HUES64 (cell line): ENCODE results near the gene PARG.
"Not testable (repeated sequence)": the region's sequence is repeated elsewhere in the genome, so short reads cannot be mapped to it uniquely, and the experiment has no call there.

Source experiments
- H3K27ac ChIP-seq: 2 replicates; pipeline ENCODE4 v1.7.0; 2013; ENCODE audit warnings: low read depth, low read length, inconsistent platforms
- H3K27me3 ChIP-seq: 2 replicates; pipeline ENCODE4 v1.6.1; 2013; ENCODE audit warnings: mild to moderate bottlenecking, low read length; ENCODE audit not compliant: insufficient read depth
- H3K36me3 ChIP-seq: 2 replicates; pipeline ENCODE4 v1.6.1; 2013; ENCODE audit warnings: mild to moderate bottlenecking, low read length; ENCODE audit not compliant: insufficient read depth
- H3K4me1 ChIP-seq: 2 replicates; pipeline ENCODE4 v1.6.1; 2013; ENCODE audit warnings: mild to moderate bottlenecking, low read length, moderate library complexity; ENCODE audit not compliant: insufficient read depth
- H3K4me3 ChIP-seq: 2 replicates; pipeline ENCODE4 v1.5.1; 2013; ENCODE audit warnings: mild to moderate bottlenecking, low read length, moderate library complexity
- H3K9ac ChIP-seq: 2 replicates; pipeline ENCODE4 v1.6.1; 2013; ENCODE audit warnings: mild to moderate bottlenecking, low read depth, low read length
- H3K9me3 ChIP-seq: 2 replicates; pipeline ENCODE4 v1.6.1; 2013; ENCODE audit warnings: low read depth, low read length; ENCODE audit not compliant: insufficient read depth
- WGBS: fragments of 150-250, 120-280 bp; methylation state at CpG from one replicate; pipeline ENCODE4 v1.1.7; 2013; ENCODE audit warnings: missing lambda C conversion rate; 5-methylcytosine and 5-hydroxymethylcytosine counted together

The PARG gene

GRCh38 chr10:49844775-49845595 is 96.8 kb downstream of the PARG start:
- Histone ChIP-seq H3K9me3 (no peaks in the 10 kb centered on the region), H3K4me3 (no peak overlapping the region), H3K9ac (no peak overlapping the region), H3K4me1 (no peaks in the 10 kb centered on the region), H3K36me3 (peaks cover 45% of the 10 kb centered on the region), H3K27ac (no peak overlapping the region), H3K27me3 (no peaks in the 10 kb centered on the region)
- WGBS, result 92% methylated on average over 6 of the region's 7 CpGs

- H3K9ac ChIP-seq, H3K27ac ChIP-seq, H3K9me3 ChIP-seq, H3K4me3 ChIP-seq, H3K27me3 ChIP-seq, H3K4me1 ChIP-seq: not testable (repeated sequence)
- peaks cover 65% of the 10 kb centered on the region for H3K36me3 ChIP-seq
Observed at GRCh38 chr10:49842333-49842628, 99.5 kb downstream of the PARG start.

GRCh38 chr10:49841615-49842332 is 100.1 kb downstream of the PARG start:
- Histone ChIP-seq H3K4me3 (no peak overlapping the region), H3K9ac (no peak overlapping the region), H3K9me3 (no peaks in the 10 kb centered on the region), H3K36me3 (peaks cover 66% of the 10 kb centered on the region), H3K27ac (no peak overlapping the region), H3K4me1 (no peaks in the 10 kb centered on the region), H3K27me3 (no peaks in the 10 kb centered on the region)
- WGBS, result 96% methylated on average over 10 of the region's 11 CpGs

GRCh38 chr10:49837685-49838084 is 104.1 kb downstream of the PARG start:
- no peaks in the 10 kb centered on the region for H3K27me3 ChIP-seq
- WGBS, result 100% methylated on average over 1 of the region's 1 CpG
- H3K36me3 ChIP-seq, result peaks cover 56% of the 10 kb centered on the region
- no peak overlapping the region for H3K9ac ChIP-seq
- peaks cover 22% of the 10 kb centered on the region for H3K4me1 ChIP-seq
- H3K4me3 ChIP-seq, result no peak overlapping the region
- H3K9me3 ChIP-seq, result no peaks in the 10 kb centered on the region
- H3K27ac ChIP-seq, result no peak overlapping the region

GRCh38 chr10:49837051-49837478 is 104.8 kb downstream of the PARG start:
- H3K4me3 ChIP-seq, result no peak overlapping the region
- 96% methylated on average over 3 of the region's 5 CpGs for WGBS
- no peak overlapping the region; the same call in 1 of the 2 replicates for H3K27ac ChIP-seq
- peaks cover 58% of the 10 kb centered on the region for H3K36me3 ChIP-seq
- H3K9ac ChIP-seq, result no peak overlapping the region
- no peaks in the 10 kb centered on the region for H3K9me3 ChIP-seq
- peaks cover 28% of the 10 kb centered on the region for H3K4me1 ChIP-seq
- H3K27me3 ChIP-seq, result no peaks in the 10 kb centered on the region

- H3K36me3 ChIP-seq, result peaks cover 44% of the 10 kb centered on the region
- no peak overlapping the region for H3K27ac ChIP-seq
- H3K27me3 ChIP-seq, result no peaks in the 10 kb centered on the region
- no peak overlapping the region for H3K9ac ChIP-seq
- H3K4me1 ChIP-seq, result peaks cover 49% of the 10 kb centered on the region
- H3K9me3 ChIP-seq, result no peaks in the 10 kb centered on the region
- no peak overlapping the region for H3K4me3 ChIP-seq
- WGBS, result 83% methylated on average over 3 of the region's 3 CpGs
Observed at GRCh38 chr10:49834976-49835375, 106.9 kb downstream of the PARG start.

- no peaks in the 10 kb centered on the region for H3K27me3 ChIP-seq
- H3K36me3 ChIP-seq, result peaks cover 36% of the 10 kb centered on the region
- no peaks in the 10 kb centered on the region for H3K9me3 ChIP-seq
- 91% methylated on average over 2 of the region's 2 CpGs for WGBS
- peaks cover 56% of the 10 kb centered on the region for H3K4me1 ChIP-seq
- no peak overlapping the region for H3K4me3 ChIP-seq
- H3K27ac ChIP-seq, result no peak overlapping the region
- no peak overlapping the region for H3K9ac ChIP-seq
Observed at GRCh38 chr10:49834201-49834600, 107.6 kb downstream of the PARG start.

- no peaks in the 10 kb centered on the region for H3K9me3 ChIP-seq
- H3K4me1 ChIP-seq, result peaks cover 60% of the 10 kb centered on the region
- no peaks in the 10 kb centered on the region for H3K27me3 ChIP-seq
- H3K36me3 ChIP-seq, result peaks cover 30% of the 10 kb centered on the region
- H3K9ac ChIP-seq, result no peak overlapping the region
- no peak overlapping the region for H3K4me3 ChIP-seq
- no peak overlapping the region for H3K27ac ChIP-seq
Observed at GRCh38 chr10:49833168-49833567, 108.7 kb downstream of the PARG start.

- WGBS, result 46% methylated on average over 8 of the region's 8 CpGs
- Histone ChIP-seq H3K9ac (peak overlapping the region; percentile 66), H3K9me3 (no peaks in the 10 kb centered on the region), H3K4me1 (peaks cover 71% of the 10 kb centered on the region), H3K4me3 (peak overlapping the region; percentile 34), H3K27me3 (no peaks in the 10 kb centered on the region), H3K36me3 (peaks cover 27% of the 10 kb centered on the region), H3K27ac (peak overlapping the region; percentile 82)
Observed at GRCh38 chr10:49831352-49832035, 110.3 kb downstream of the PARG start.

- Histone ChIP-seq H3K4me1 (peaks cover 71% of the 10 kb centered on the region), H3K9me3 (no peaks in the 10 kb centered on the region), H3K9ac (peak overlapping the region; percentile 43; the same call in 1 of the 2 replicates), H3K4me3 (peak overlapping the region; percentile 34), H3K27me3 (no peaks in the 10 kb centered on the region), H3K27ac (peak overlapping the region; percentile 82; the same call in 1 of the 2 replicates), H3K36me3 (peaks cover 31% of the 10 kb centered on the region)
Observed at GRCh38 chr10:49830846-49831245, 111.0 kb downstream of the PARG start.

- Histone ChIP-seq H3K27me3 (no peaks in the 10 kb centered on the region), H3K9ac (peak overlapping the region; percentile 22; the same call in 1 of the 2 replicates), H3K27ac (peak overlapping the region; percentile 82), H3K4me3 (no peak overlapping the region), H3K9me3 (no peaks in the 10 kb centered on the region), H3K36me3 (peaks cover 23% of the 10 kb centered on the region), H3K4me1 (peaks cover 67% of the 10 kb centered on the region)
- WGBS, result 95% methylated on average over 3 of the region's 3 CpGs
Observed at GRCh38 chr10:49830016-49830415, 111.8 kb downstream of the PARG start.
